GM18498 (cell line): Measurements from ENCODE around the gene FBXO48.
A peak's percentile ranks its signal among the peaks of the same experiment; 100 is the strongest.

Source experiments
- ATAC-seq: cut with Tn5 transposase; IDR thresholded peaks from one replicate; pipeline ENCODE4 v1.9.1; 2021; ENCODE audit warnings: mild to moderate bottlenecking, moderate library complexity; ENCODE audit not compliant: unreplicated experiment

Gene FBXO48

GRCh38 chr2:68414876-68415275, 52.2 kb downstream of the FBXO48 start:
- no peak for ATAC-seq

- ATAC-seq = no peak
Measured at GRCh38 chr2:68414452-68414851, 52.6 kb downstream of the FBXO48 start.

- no peak for ATAC-seq
Measured at GRCh38 chr2:68413466-68413865, 53.6 kb downstream of the FBXO48 start.

GRCh38 chr2:68412127-68412819, 54.8 kb downstream of the FBXO48 start:
- ATAC-seq = peak; percentile 54

GRCh38 chr2:68411397-68412126, 55.5 kb downstream of the FBXO48 start:
- peak; percentile 91 for ATAC-seq
